Glutamatergic neuron (in vitro differentiated cells): ENCODE measurements around the gene TRAF6. TPM values are rescaled to one million over a fixed set of nuclear protein-coding genes. Genes with fewer than 3 reads are reported as not detected.
A peak's percentile ranks its signal among the peaks of the same experiment; 100 is the strongest.
"Not testable (repeated sequence)": the region's sequence is repeated elsewhere in the genome, so short reads cannot be mapped to it uniquely, and the experiment has no call there.

Source experiments
- DNase-seq: peaks from one replicate; pipeline ENCODE4 v3.0.0; 2022
- H3K27ac Mint-ChIP-seq: one replicate; pipeline ENCODE4 v1.8.0; 2020; ENCODE audit warnings: mild to moderate bottlenecking, mixed read lengths, inconsistent platforms; ENCODE audit not compliant: unreplicated experiment
- H3K27me3 Mint-ChIP-seq: one replicate; pipeline ENCODE4 v1.8.0; 2020; ENCODE audit warnings: mild to moderate bottlenecking, moderate library complexity, mixed read lengths, inconsistent platforms; ENCODE audit not compliant: unreplicated experiment
- H3K36me3 Mint-ChIP-seq: one replicate; pipeline ENCODE4 v1.8.0; 2020; ENCODE audit warnings: mild to moderate bottlenecking, mixed read lengths, inconsistent platforms; ENCODE audit not compliant: unreplicated experiment
- H3K4me1 Mint-ChIP-seq: one replicate; pipeline ENCODE4 v1.8.0; 2020; ENCODE audit warnings: mild to moderate bottlenecking, low read depth, mixed read lengths, inconsistent platforms; ENCODE audit not compliant: unreplicated experiment
- H3K4me3 Mint-ChIP-seq: one replicate; pipeline ENCODE4 v1.8.0; 2020; ENCODE audit warnings: mild to moderate bottlenecking, mixed read lengths, inconsistent platforms; ENCODE audit not compliant: unreplicated experiment
- H3K9me3 Mint-ChIP-seq: one replicate; pipeline ENCODE4 v1.8.0; 2020; ENCODE audit warnings: mild to moderate bottlenecking, moderate library complexity, mixed read lengths, inconsistent platforms; ENCODE audit not compliant: unreplicated experiment
- total RNA-seq: library from RNA; stranded (reverse); fragmentation: NEBNext Ultra II Directional; extraction: Animal tissue kit (Norgen Biotek cat#: 25700); gene quantifications from one replicate; pipeline ENCODE4 v1.2.1, GENCODE V29; 2021; ENCODE audit not compliant: unreplicated experiment
- TF ChIP-seq, protein P1 (sequence below): fragments of 200-600 bp; sonication (generic); IDR thresholded peaks from one replicate; pipeline ENCODE4 v1.5.0; 2021; ENCODE audit not compliant: partially characterized antibody, unreplicated experiment

TRAF6 gene
- total RNA-seq, 1 donor from 2014 or later: 12.3 TPM

DNA sequence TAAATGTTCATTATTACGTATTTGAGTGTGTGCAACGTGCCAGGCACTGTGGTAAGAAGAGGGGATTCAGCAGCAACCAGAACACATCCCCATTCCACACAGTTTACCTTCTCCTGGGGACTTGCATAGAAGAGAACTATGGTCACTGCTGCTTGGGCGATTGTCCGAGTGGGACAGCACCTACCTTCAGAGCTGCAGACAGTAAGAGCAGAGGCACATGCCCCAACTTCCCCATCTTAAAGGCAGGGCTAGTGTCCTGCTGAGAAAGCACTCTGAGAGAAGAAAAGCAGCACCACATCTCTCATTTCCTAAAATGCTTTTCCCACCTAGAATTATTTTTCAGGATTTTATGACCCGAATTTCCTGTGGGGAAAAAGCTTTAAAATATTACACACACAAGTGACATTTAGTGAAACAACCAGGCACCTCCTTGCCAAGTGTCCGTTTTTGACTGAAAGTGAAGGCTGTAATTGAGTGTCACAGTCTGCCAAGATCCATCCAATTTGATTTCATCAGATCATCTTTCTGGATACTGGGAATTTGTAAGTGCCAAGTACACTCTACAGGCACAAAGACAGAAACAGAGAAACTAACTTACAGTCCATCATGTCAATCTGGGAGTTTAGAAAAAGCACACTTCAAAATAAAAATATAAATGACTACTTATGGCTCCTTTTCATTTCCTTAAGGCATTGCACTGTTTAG, 24.6 kb downstream of the TRAF6 start:
- H3K27ac Mint-ChIP-seq: no peak overlapping the region
- H3K36me3 Mint-ChIP-seq: no peaks in the 10 kb centered on the region
- DNase-seq: no peak
- peaks cover 1% of the 10 kb centered on the region for H3K4me1 Mint-ChIP-seq
- TF ChIP-seq, protein P1, sequence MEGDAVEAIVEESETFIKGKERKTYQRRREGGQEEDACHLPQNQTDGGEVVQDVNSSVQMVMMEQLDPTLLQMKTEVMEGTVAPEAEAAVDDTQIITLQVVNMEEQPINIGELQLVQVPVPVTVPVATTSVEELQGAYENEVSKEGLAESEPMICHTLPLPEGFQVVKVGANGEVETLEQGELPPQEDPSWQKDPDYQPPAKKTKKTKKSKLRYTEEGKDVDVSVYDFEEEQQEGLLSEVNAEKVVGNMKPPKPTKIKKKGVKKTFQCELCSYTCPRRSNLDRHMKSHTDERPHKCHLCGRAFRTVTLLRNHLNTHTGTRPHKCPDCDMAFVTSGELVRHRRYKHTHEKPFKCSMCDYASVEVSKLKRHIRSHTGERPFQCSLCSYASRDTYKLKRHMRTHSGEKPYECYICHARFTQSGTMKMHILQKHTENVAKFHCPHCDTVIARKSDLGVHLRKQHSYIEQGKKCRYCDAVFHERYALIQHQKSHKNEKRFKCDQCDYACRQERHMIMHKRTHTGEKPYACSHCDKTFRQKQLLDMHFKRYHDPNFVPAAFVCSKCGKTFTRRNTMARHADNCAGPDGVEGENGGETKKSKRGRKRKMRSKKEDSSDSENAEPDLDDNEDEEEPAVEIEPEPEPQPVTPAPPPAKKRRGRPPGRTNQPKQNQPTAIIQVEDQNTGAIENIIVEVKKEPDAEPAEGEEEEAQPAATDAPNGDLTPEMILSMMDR: no peak
- H3K4me3 Mint-ChIP-seq: no peak overlapping the region
- no peaks in the 10 kb centered on the region for H3K9me3 Mint-ChIP-seq
- no peaks in the 10 kb centered on the region for H3K27me3 Mint-ChIP-seq

DNA sequence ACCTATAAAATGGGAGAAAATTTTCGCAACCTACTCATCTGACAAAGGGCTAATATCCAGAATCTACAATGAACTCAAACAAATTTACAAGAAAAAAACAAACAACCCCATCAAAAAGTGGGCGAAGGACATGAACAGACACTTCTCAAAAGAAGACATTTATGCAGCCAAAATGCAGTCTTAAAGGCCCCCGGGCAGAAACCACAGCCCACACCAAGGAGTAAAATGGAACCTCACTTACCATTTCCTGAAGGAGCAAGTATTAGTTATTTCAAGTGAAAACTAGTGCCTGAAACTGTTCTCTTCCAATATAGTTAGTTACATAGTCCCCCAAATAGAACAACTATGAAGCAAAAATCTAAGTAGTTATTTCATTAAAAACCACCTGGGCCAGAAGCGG, 27.0 kb downstream of the TRAF6 start:
- H3K9me3 Mint-ChIP-seq, H3K4me1 Mint-ChIP-seq, DNase-seq, H3K27ac Mint-ChIP-seq, H3K27me3 Mint-ChIP-seq, H3K4me3 Mint-ChIP-seq, H3K36me3 Mint-ChIP-seq: not testable (repeated sequence)

DNA sequence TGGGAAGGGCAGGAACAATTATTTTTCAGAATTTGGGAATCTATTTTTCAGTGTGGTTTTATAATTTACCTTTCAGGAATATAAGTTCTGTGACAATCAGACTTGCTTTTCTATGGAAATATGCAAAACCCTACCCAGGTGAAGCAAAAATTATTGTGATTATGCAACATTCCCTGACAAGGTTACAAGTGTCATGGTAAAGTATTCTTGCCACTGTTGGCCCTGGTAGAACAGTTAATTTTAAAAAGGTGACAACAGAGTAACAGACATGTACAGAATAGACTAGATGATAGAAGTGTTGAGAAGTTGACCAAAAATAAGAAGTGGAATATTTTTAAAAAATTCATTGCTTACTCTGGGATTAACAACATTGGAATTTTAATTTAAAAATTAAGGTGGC, 29.2 kb downstream of the TRAF6 start:
- TF ChIP-seq, protein P1: no peak
- no peaks in the 10 kb centered on the region for H3K27me3 Mint-ChIP-seq
- no peaks in the 10 kb centered on the region for H3K9me3 Mint-ChIP-seq
- H3K27ac Mint-ChIP-seq: no peak overlapping the region
- no peaks in the 10 kb centered on the region for H3K36me3 Mint-ChIP-seq
- no peak overlapping the region for H3K4me3 Mint-ChIP-seq
- no peak for DNase-seq
- no peaks in the 10 kb centered on the region for H3K4me1 Mint-ChIP-seq

DNA sequence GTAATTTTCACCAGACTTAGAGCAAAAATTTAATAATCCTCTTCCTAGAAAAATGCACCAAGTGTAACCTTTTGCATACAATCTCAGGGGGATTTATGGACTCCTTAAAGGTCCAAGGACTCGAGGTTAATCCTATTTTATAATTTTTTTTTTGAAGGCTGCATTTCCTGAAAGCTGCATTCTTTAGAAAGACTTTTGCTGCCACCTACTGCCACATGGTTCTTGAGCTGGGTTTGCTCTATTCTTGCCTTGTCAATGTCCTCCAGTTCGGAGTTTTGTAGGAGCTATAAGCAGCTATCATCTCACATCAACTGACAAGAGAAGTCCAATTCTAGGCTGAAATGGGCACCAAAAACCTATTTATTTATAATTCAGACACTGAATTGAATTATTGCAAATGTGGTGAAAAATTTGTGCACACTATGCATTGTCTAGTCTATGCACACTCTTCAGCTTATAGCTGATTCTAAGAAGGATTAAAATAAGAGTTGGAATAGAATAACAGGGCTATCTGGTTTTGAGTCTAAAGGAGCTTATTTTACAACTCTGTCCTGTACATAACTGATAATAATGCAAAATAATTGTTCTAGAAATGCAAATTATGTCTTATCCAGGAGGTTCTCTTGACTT, 31.3 kb downstream of the TRAF6 start:
- TF ChIP-seq, protein P1: peak; percentile 28
- H3K4me3 Mint-ChIP-seq: no peak overlapping the region
- H3K27me3 Mint-ChIP-seq: no peaks in the 10 kb centered on the region
- no peak overlapping the region for H3K27ac Mint-ChIP-seq
- H3K4me1 Mint-ChIP-seq: no peaks in the 10 kb centered on the region
- no peaks in the 10 kb centered on the region for H3K9me3 Mint-ChIP-seq
- H3K36me3 Mint-ChIP-seq: no peaks in the 10 kb centered on the region
- DNase-seq: no peak

DNA sequence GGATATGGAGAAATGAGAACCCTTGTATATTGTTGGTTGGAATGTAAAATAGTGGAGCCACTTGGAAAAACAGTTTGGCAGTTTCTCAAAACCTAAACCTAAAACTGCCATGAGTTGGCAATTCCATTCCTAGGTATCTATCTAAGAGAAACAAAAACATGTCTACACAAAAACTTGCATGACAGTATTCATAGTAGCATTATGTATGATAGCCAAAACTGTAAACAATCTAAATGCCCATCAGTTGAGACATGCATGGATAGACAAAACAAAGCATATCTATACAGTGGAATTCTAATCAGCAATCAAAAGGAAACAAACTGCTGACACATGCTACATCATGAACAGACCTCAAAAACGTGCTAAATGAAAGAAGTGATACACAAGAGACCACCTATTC, 34.9 kb downstream of the TRAF6 start:
- Mint-ChIP-seq H3K9me3 (peaks cover 1% of the 10 kb centered on the region), H3K27ac (no peak overlapping the region), H3K4me1 (peaks cover 3% of the 10 kb centered on the region), H3K36me3 (no peaks in the 10 kb centered on the region), H3K4me3 (no peak overlapping the region), H3K27me3 (no peaks in the 10 kb centered on the region)
- TF ChIP-seq, protein P1: no peak
- no peak for DNase-seq
